ENCODE measurements around the gene AVPR2.

The AVPR2 gene

DNA sequence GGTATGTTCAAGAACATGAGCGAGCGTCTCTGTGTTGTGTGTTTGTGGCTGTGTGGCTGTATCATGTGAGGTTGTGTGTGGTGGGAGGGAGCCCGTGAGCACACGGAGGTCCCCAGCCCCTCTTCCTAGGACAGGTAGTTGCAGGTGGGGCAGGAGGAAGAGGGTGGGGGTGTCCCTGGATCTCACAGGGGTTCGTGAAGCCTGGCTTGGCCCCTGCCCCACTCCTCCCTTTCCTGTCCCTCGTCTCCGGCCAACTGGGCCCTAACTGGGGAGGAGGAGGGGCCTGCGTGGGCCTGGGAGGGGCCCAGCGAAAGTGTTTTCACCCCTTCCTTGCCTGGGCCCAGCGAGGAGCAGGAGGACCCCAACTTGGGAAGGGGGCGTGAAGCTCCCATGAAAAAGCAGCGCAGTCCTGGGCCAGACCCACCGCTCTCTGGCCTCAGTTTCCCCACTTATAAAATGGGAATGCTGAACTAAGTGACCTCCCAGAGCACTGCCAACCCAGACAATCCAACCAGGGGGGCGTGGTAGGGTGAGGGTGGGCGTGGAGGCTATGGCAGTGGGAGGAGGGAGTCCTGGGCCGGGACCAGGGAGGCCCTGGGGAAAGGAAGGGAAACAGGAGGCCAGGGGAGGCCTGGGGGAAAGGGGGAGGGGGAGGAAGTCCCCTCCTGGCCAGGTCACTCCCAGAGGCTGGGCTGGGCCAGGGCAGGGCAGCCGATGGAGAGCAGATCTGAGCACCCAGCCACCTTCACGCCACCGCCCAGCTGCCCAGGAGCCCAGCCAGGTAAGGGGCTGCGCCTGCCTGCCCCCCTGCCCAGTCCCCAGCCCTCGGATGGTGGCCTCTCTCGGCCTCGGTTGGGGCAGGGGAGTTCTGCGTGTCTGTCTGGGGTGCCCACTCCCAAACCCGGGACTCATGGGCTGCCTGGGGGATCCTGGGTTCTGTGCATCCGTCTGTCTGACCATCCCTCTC, at the start of gene AVPR2:
Gene AVPR2 (plus strand): TSS at position 683 of the 967 bp plus-strand sequence. CDS start 473 bp downstream, outside the sequence.
- no peak for DNase-seq (ENCODE audit: low read depth in 2 of 3, low spot score in 2 of 3)

DNA sequence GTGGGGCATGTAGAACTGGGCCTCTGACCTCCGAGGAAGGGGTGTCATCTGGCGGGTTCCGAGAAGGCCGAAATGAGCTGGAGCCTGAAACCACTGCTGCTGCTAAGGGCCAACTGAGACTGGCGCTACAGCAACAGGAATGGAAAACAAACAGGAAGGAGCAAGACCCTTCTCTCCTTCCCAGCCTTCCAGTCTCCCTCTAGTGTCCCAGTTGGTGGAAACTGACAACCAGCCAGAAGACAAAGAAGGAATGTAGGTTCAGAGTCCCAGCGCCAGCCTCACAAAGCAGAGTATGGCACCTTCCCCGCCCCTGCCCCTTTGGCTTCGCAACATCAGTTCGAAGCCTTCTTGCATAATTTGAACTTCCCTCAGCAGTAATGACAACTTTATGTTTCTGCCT, 49.8 kb upstream of the AVPR2 start:
- no peak for DNase-seq (ENCODE audit: low read depth in 2 of 3, low spot score in 2 of 3)

- DNase-seq (ENCODE audit: low read depth in 2 of 3, low spot score in 2 of 3) = no peak
Observed at GRCh38 chrX:153857348-153857903, 47.0 kb upstream of the AVPR2 start.

DNA sequence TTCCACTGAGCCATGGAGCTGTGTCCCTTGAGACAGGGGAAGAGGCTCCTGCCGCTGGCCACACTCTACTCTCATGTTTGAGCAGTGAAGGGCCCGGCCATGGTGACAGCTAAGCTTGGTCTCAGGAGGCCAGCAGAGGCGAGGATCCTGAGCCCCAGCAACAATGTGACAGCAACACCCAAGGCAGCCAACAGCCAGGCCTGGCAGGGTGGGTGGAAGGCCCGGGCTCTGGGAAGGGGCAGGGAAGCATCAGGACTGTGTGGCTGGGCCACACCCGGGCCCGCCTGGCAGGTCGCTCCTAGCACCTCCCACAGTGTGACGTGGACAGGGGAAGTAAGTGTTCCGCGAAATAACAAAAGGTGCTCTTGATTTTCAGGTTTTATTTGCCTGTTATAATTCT, 43.3 kb upstream of the AVPR2 start:
- no peak for DNase-seq (ENCODE audit: low read depth in 2 of 3, low spot score in 2 of 3)

GRCh38 chrX:153861733-153862310, 42.7 kb upstream of the AVPR2 start:
- DNase-seq (ENCODE audit: low read depth in 2 of 3, low spot score in 2 of 3) = no peak

GRCh38 chrX:153862369-153863250, 41.9 kb upstream of the AVPR2 start:
- no peak for DNase-seq (ENCODE audit: low read depth in 2 of 3, low spot score in 2 of 3)

- no peak for DNase-seq (ENCODE audit: low read depth in 2 of 3, low spot score in 2 of 3)
Observed at GRCh38 chrX:153863251-153863991, 41.1 kb upstream of the AVPR2 start.

GRCh38 chrX:153864101-153864500, 40.4 kb upstream of the AVPR2 start:
- no peak for DNase-seq (ENCODE audit: low read depth in 2 of 3, low spot score in 2 of 3)

DNA sequence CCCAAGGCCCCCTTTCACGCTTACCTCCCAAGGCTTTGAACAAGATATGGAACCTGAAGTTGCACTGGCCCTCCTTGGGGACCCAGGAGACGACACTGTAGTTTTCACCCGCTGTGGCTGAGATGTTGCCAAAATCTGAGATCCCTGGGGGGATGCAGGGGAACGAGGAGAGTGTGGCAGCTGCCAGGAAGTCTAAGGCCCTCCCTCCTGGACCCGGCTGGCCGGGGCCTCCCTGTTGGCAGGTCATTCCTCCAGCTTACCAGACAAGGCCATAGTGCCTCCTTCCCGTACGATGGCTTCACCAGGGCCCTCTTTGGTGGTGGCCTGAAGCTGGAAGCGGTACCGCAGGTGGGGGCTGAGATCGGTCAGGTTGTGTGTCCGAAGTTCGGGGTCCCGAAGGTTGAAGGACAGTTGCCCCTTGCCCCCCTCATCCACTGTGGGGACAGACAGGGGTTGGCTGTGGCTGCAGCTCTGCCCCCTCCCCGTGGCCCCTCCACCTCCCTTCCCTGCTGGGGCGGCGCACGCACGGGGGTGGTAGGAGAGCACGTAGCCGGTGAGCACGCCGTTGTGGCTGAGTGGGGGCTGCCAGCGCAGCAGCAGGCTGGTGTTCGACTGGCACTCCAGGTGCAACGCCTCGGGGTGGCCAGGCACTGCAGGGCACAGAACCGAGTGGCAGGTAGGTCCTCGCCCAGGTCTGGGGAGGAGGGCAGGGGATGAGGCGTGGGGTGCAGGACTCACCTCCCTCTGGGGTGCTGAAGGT, 39.7 kb upstream of the AVPR2 start:
- DNase-seq (ENCODE audit: low read depth in 2 of 3, low spot score in 2 of 3) = no peak

DNA sequence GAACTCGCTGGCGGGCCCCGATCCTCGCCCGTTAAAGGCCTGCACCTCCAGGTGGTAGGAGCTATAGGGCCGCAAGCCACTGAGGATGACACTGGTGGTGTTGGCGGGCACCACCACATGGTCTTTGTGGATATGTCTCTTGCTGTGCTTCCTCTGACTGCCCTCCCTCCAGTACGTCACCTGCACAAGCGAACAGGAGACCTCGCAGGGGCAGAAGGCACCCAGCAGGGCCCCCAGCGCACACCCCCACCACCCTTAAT, 39.2 kb upstream of the AVPR2 start:
- DNase-seq (ENCODE audit: low read depth in 2 of 3, low spot score in 2 of 3) = no peak

GRCh38 chrX:153865685-153866084, 38.8 kb upstream of the AVPR2 start:
- no peak for DNase-seq (ENCODE audit: low read depth in 2 of 3, low spot score in 2 of 3)

DNA sequence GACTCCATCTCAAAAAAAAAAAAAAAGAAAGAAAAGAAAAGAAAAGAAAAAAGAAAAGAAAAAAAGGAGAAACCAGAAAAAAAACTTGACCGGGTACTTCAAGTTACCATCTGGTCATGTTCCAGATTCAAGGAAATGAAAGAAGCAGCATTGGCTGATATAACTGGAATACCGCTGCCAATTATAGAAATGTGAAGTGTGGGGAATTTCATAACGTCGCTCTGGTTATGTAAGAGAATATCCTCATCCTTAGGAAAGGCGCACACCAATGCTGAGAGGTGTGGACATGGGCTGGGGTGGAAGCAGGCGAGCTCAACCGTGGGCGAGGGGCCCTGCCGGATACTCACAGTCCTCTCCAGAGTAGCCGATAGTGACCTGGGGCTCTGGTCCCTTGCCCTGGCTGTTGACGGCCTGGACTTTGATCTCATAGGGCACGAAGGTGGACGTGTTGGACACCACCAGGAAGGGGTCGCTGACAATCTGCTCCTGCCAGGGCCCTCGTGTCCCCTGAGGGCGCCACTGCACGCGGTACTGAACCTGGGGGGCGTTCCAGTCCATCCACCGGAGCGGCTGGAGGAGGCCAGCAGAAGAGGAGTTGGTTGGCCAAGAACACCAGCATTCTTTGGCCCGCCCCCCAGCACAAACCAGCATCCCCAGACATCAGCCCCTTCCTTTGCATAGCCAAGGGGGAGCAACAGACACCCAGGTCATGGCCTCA, 38.0 kb upstream of the AVPR2 start:
- DNase-seq (ENCODE audit: low read depth in 2 of 3, low spot score in 2 of 3) = no peak

- no peak for DNase-seq (ENCODE audit: low read depth in 2 of 3, low spot score in 2 of 3)
Observed at GRCh38 chrX:153867139-153867538, 37.3 kb upstream of the AVPR2 start.

DNA sequence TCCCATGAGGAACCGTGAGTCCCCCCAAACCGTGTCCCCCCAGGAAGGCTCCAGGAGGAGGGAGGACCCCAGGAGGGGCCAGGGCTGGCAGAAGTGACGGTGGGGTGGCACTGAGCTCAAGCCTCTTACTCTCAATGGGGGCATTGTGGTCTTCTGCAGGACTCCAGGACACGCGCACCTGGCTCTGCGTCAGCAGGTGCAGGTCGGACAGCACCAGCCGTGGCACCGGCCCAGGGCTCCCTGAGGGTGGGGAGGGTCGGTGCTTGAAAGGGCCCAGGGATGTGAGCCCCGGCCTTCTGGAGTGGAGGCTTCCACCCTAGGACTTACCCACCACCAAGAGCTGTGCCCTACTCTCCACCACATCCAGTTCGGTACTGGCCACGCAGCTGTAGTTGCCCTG, 36.8 kb upstream of the AVPR2 start:
- DNase-seq (ENCODE audit: low read depth in 2 of 3, low spot score in 2 of 3) = no peak

GRCh38 chrX:153868576-153869472, 35.6 kb upstream of the AVPR2 start:
- no peak for DNase-seq (ENCODE audit: low read depth in 2 of 3, low spot score in 2 of 3)

DNA sequence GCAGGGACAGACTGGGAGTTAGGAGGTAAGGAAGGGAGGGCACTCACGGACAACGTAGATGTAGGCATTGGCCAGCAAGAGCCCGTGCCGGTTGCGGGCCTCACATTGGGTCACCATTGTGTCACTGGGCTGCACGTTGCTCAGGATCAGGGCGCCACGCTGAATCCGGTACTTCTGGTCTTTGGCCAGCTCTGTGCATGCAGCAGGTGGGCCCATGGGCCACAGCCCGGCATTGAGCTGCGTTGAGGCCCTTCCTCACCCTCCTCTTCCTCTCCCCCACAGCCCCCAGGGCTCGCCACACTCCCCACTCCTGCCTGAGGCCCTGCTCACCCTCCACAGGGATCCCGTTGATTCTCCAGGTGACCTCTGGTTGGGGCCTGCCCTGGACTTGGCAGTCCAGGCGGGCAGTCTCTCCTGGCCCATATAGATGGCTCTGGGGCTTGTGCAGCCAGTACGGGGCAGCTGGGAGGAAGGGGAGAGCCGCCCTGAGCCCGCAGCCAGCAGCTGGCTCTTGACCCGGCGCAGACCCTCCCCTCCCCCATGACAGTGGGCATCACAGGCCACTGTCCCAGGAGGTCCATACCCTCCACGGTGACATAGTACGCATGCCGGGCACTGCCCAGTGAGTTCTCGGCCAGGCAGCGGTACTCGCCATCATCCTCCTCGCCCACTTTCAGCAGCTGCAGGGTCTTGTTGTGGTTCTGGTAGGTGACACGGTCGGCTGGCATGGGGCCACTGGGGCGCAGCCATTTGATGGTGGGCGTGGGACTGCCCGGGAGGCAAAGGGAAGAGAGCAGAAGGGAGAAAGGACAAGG, 34.8 kb upstream of the AVPR2 start:
- no peak for DNase-seq (ENCODE audit: low read depth in 2 of 3, low spot score in 2 of 3)

DNA sequence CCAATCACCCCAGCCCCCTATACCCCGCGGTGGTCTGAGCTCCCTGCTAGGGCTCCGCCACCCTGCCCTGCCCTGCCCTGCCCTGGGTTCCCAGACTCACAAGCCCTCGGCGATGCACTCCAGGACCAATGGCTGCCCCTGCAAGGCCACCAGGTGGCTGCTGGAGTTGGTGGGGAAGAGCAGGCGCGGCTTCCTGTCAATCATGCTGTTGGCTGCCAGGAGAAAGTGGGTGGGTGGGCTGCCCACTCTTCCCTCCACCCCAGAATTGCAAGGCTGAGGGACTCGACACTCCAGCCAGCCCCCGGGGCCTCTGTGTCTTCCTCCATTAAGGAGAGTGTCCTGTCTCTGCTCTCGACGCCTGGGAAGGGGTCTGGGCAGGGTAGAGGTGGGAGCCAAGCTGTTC, 34.2 kb upstream of the AVPR2 start:
- DNase-seq (ENCODE audit: low read depth in 2 of 3, low spot score in 2 of 3) = no peak
